K562 (cell line): ENCODE data around the gene RALGAPA2. TPM values are rescaled to one million over a fixed set of nuclear protein-coding genes. Genes with fewer than 3 reads are reported as not detected.

Experiments
- ATAC-seq: fragments of 200-7000 bp; cut with Tn5 transposase; 3 replicates; pipeline ENCODE4 v1.9.1; 2020; ENCODE audit warnings: moderate library complexity
- BruUV-seq: library from RNA; stranded (reverse); fragments of 400-500 nt; replicated peaks from 2 replicates; lab custom pipeline; 2021; lab: Mats Ljungman, UMichigan
- CTCF ChIA-PET: fragments of 300-600 bp; formaldehyde crosslinking; extraction: SDS; loops from one replicate; lab custom pipeline; 2021; ENCODE audit warnings: low intra/inter-chr PET ratio; lab: Yijun Ruan, JAX
- POLR2A ChIA-PET: fragments of 300-600, 350-650 bp; sonication (Branson Sonifier 250); formaldehyde crosslinking; extraction: SDS; loops from one replicate; lab custom pipeline; 2021; ENCODE audit warnings: antibody characterized with exemption, inconsistent platforms; lab: Yijun Ruan, JAX
- DNase-seq, 4 experiments: peaks; one replicate each; pipeline versions ENCODE4 v3.0.0 to v3.0.0-alpha.2; 2011 to 2018; ENCODE audit warnings: low spot score in 3 of 4, mixed read lengths in 3 of 4; ENCODE audit errors: extremely low read depth in 1 of 4
- FAIRE-seq: peaks from 2 replicates; lab custom pipeline; 2011; peaks lifted over from hg19 to GRCh38; lab: Jason Lieb, UNC
- H2AFZ ChIP-seq: 2 replicates; pipeline ENCODE4 v1.6.0; 2011; ENCODE audit warnings: low read depth, low read length, control low read depth, inconsistent platforms
- H3K27ac ChIP-seq: fragments of 200-600 bp; 3 replicates; pipeline ENCODE4 v1.8.0; 2011; ENCODE audit warnings: low read depth, mild to moderate bottlenecking, control low read depth, inconsistent platforms, low read length, moderate library complexity, mixed read lengths; ENCODE audit errors: extremely low read depth
- H3K27me3 ChIP-seq, 2 experiments: fragments of 300-600 bp in 1 of 2; 2 replicates in 1 of 2; 3 replicates in 1 of 2; pipeline versions ENCODE4 v1.6.0 to v1.8.0; 2011; ENCODE audit warnings: inconsistent platforms in 2 of 2, low read length in 2 of 2, mild to moderate bottlenecking in 1 of 2, mixed read lengths in 1 of 2, moderate library complexity in 1 of 2; ENCODE audit not compliant: control insufficient read depth in 2 of 2, insufficient read depth in 2 of 2
- H3K36me3 ChIP-seq: fragments of 300-600 bp; 3 replicates; pipeline ENCODE4 v1.8.0; 2011; ENCODE audit warnings: mild to moderate bottlenecking, low read length, inconsistent platforms; ENCODE audit not compliant: control insufficient read depth, insufficient read depth
- H3K4me1 ChIP-seq, 2 experiments: fragments of 200-600 bp in 1 of 2; replicated peaks in 1 of 2; 2 replicates in 1 of 2; 3 replicates in 1 of 2; pipeline versions ENCODE4 v1.5.1 to v1.8.0; 2011; ENCODE audit warnings: inconsistent platforms in 2 of 2, low read length in 2 of 2, mild to moderate bottlenecking in 1 of 2, mixed read lengths in 1 of 2, moderate library complexity in 1 of 2; ENCODE audit not compliant: control insufficient read depth in 2 of 2, insufficient read depth in 2 of 2
- H3K4me2 ChIP-seq: 2 replicates; pipeline ENCODE4 v1.6.1; 2011; ENCODE audit warnings: low read length, control low read depth, inconsistent platforms, mixed read lengths; ENCODE audit not compliant: insufficient read depth
- H3K4me3 ChIP-seq: fragments of 200-600 bp; sonication (generic), shearing (Covaris generic); 2 replicates; pipeline ENCODE4 v1.5.1; 2016; ENCODE audit warnings: control low read depth, inconsistent platforms
- H3K79me2 ChIP-seq: fragments of 200-600 bp; 3 replicates; pipeline ENCODE4 v1.8.0; 2011; ENCODE audit warnings: low read length, inconsistent platforms; ENCODE audit not compliant: control insufficient read depth, insufficient read depth
- H3K9ac ChIP-seq, 2 experiments: 2 replicates each; pipeline versions ENCODE4 v1.6.0 to v1.6.1; 2011; ENCODE audit warnings: low read depth in 2 of 2, low read length in 2 of 2, control low read depth in 1 of 2, inconsistent platforms in 1 of 2, mild to moderate bottlenecking in 1 of 2, mixed read lengths in 1 of 2; ENCODE audit not compliant: insufficient read depth in 1 of 2
- H3K9me1 ChIP-seq: one replicate; pipeline ENCODE4 v1.6.0; 2011; ENCODE audit warnings: inconsistent platforms, mild to moderate bottlenecking, low read length, moderate library complexity; ENCODE audit not compliant: control insufficient read depth, insufficient read depth
- H3K9me3 ChIP-seq: replicated peaks from 2 replicates; pipeline ENCODE4 v1.5.1; 2011; ENCODE audit warnings: low read depth, low read length, inconsistent platforms; ENCODE audit not compliant: control insufficient read depth, insufficient read depth
- H4K20me1 ChIP-seq: replicated peaks from 2 replicates; pipeline ENCODE4 v1.6.1; 2011; ENCODE audit warnings: low read length, inconsistent platforms, mixed read lengths; ENCODE audit not compliant: control insufficient read depth, insufficient read depth
- CBFB ChIP-seq: sonication (generic); formaldehyde crosslinking; IDR thresholded peaks from 2 replicates; pipeline ENCODE4 v1.4.0; 2020; ENCODE audit warnings: mild to moderate bottlenecking, missing genetic modification reagents
- MYC ChIP-seq, 2 experiments: fragments of 250-450 bp in 1 of 2; sonication (Bioruptor Pico) in 1 of 2; IDR thresholded peaks; 2 replicates each; pipeline versions ENCODE4 v1.5.1 to v1.6.1; 2012 to 2021; ENCODE audit warnings: low read depth in 2 of 2, borderline replicate concordance in 1 of 2, improper control_type of control experiment in 1 of 2, low read length in 1 of 2, mild to moderate bottlenecking in 1 of 2, moderate library complexity in 1 of 2
- SMARCE1 ChIP-seq: fragments of 450-650 bp; IDR thresholded peaks from 2 replicates; pipeline ENCODE4 v1.7.1; 2016; ENCODE audit warnings: mild to moderate bottlenecking
- SNAPC5 ChIP-seq: fragments of 250-450 bp; sonication (Bioruptor Pico); IDR thresholded peaks from 2 replicates; pipeline ENCODE4 v1.8.0; 2021; ENCODE audit warnings: moderate library complexity, mild to moderate bottlenecking, inconsistent platforms
- STAG1 ChIP-seq: sonication (generic); formaldehyde crosslinking; IDR thresholded peaks from 2 replicates; pipeline ENCODE4 v1.5.0; 2020; ENCODE audit warnings: missing genetic modification reagents, borderline replicate concordance
- THAP7 ChIP-seq: fragments of 250-450 bp; sonication (Bioruptor Pico); IDR thresholded peaks from 2 replicates; pipeline ENCODE4 v1.5.0; 2021
- THRA ChIP-seq: fragments of 450-650 bp; IDR thresholded peaks from 2 replicates; pipeline ENCODE4 v1.6.1; 2017; ENCODE audit warnings: mild to moderate bottlenecking, moderate library complexity
- ZBTB12 ChIP-seq: fragments of 250-450 bp; sonication (Bioruptor Pico); IDR thresholded peaks from 2 replicates; pipeline ENCODE4 v1.4.0; 2020
- ZBTB2 ChIP-seq: fragments of 450-650 bp; IDR thresholded peaks from 2 replicates; pipeline ENCODE4 v1.6.1; 2016; ENCODE audit warnings: antibody characterized with exemption
- ZKSCAN1 ChIP-seq: fragments of 150-350 bp; IDR thresholded peaks from 2 replicates; pipeline ENCODE4 v1.6.1; 2016; ENCODE audit warnings: low read depth, low read length
- ZNF76 ChIP-seq: fragments of 250-450 bp; sonication (Bioruptor Pico); IDR thresholded peaks from 2 replicates; pipeline ENCODE4 v1.4.0; 2020; ENCODE audit warnings: mild to moderate bottlenecking, moderate library complexity, borderline replicate concordance
- WGBS: fragments of 100-300 bp; shearing (Covaris generic); methylation state at CpG from one replicate; pipeline ENCODE4 v1.1.6; 2016; ENCODE audit warnings: low coverage, mixed read lengths; ENCODE audit not compliant: insufficient coverage; ENCODE audit errors: missing lambda C conversion rate; 5-methylcytosine and 5-hydroxymethylcytosine counted together
- in situ Hi-C: fragments of 300-500 bp; cut with MboI; formaldehyde crosslinking; loops from 4 replicates; pipeline ENCODE4 v1.15.0; 2018; ENCODE audit warnings: inconsistent platforms, mixed read lengths
- intact Hi-C: fragments of 100-400 bp; cut with micrococcal nuclease; formaldehyde crosslinking; loops from 2 replicates; pipeline ENCODE4 v1.14.2; 2022
- polyA plus RNA-seq, 8 experiments: library from polyadenylated mRNA; depleted of rRNA in 4 of 8; stranded (reverse) in 5 of 8; unstranded in 3 of 8; fragments of >200 nt; fragmentation: Nextera tagmentation in 2 of 8; fragmentation: Illumina TruSeq in 1 of 8; extraction: Ambion mirVana in 2 of 8; extraction: Trizol in 1 of 8; gene quantifications; 2 replicates each; pipeline versions ENCODE4 v1.2.1 to v1.2.3, GENCODE V29; 2011 to 2014; ENCODE audit warnings: inconsistent platforms in 1 of 8, missing spikeins in 1 of 8
- total RNA-seq, 7 experiments: library from RNA; depleted of rRNA in 6 of 7; stranded (reverse); fragments of >200 nt in 6 of 7; fragmentation: Illumina TruSeq in 2 of 7; extraction: Trizol in 2 of 7; gene quantifications; 2 replicates each; pipeline versions ENCODE4 v1.2.1 to v1.2.3, GENCODE V29; 2011 to 2021; ENCODE audit warnings: low replicate concordance in 1 of 7

Gene RALGAPA2
- total and polyA plus RNA-seq, 9 of the 15 experiments (the other 6 are each of a cell fraction or from before 2014, with no cell fraction given) = 0.35 to 2.7 (median 1.4) TPM

GRCh38 chr20:20621195-20621594, 91.2 kb downstream of the RALGAPA2 start:
- Histone ChIP-seq H3K27me3 (no peaks in the 10 kb centered on the region), H3K4me2 (no peak overlapping the region), H3K79me2 (no peaks in the 10 kb centered on the region), H4K20me1 (no peaks in the 10 kb centered on the region), H2AFZ (no peak overlapping the region), H3K4me3 (no peak overlapping the region), H3K4me1 (no peaks in the 10 kb centered on the region), H3K9me3 (no peaks in the 10 kb centered on the region), H3K9me1 (no peaks in the 10 kb centered on the region), H3K27ac (no peak overlapping the region), H3K36me3 (no peaks in the 10 kb centered on the region), H3K9ac (no peak overlapping the region)
- TF ChIP-seq ZNF76 (CRISPR knock-in tag) (no peak), CBFB (CRISPR knock-in tag) (no peak)
- intact Hi-C loops = no loop called here
- in situ Hi-C loops = no loop called here
- no TSS peak for BruUV-seq
- ChIA-PET POLR2A (interaction anchor here (0.6 kb wide), 1 partner anchor 27 kb away, joined by 4 read pairs; no protein-coding TSS in a partner anchor), CTCF (interaction anchor here (0.7 kb wide), 1 partner anchor 16 kb away, joined by 3 read pairs; no protein-coding TSS in a partner anchor)
- no peak for ATAC-seq
- no peak for DNase-seq
- 0% methylated on average over 1 of the region's 1 CpG for WGBS
- FAIRE-seq = no peak

- CTCF ChIA-PET = no interaction called here
- FAIRE-seq (no peak), ATAC-seq (no peak), DNase-seq (no peak)
- no peaks in the 10 kb centered on the region for H3K36me3 ChIP-seq
- H3K4me2 ChIP-seq = no peak overlapping the region
- H2AFZ ChIP-seq = no peak overlapping the region
- no peaks in the 10 kb centered on the region for H3K9me1 ChIP-seq
- no peaks in the 10 kb centered on the region; a peak in 1 of 5 replicates for H3K4me1 ChIP-seq
- no peaks in the 10 kb centered on the region for H4K20me1 ChIP-seq
- no peaks in the 10 kb centered on the region for H3K79me2 ChIP-seq
- BruUV-seq = no TSS peak
- no peak overlapping the region for H3K4me3 ChIP-seq
- in situ Hi-C loops (no loop called here), intact Hi-C loops (no loop called here)
- no peaks in the 10 kb centered on the region for H3K9me3 ChIP-seq
- H3K9ac ChIP-seq = no peak overlapping the region
- POLR2A ChIA-PET = no interaction called here
- H3K27ac ChIP-seq = no peak overlapping the region
- 6% methylated on average over 3 of the region's 3 CpGs for WGBS
- H3K27me3 ChIP-seq = peaks cover 0 to 3% of the 10 kb centered on the region in 2 experiments; a peak in 1 of 5 replicates
- TF ChIP-seq THAP7 (no peak), STAG1 (no peak), ZBTB12 (CRISPR knock-in tag) (no peak), THRA (no peak), ZBTB2 (no peak), ZKSCAN1 (no peak), SNAPC5 (no peak), MYC (IDR thresholded peaks at IDR 0.05; ENCODE audit: low read depth, low read length) (no peak), MYC (CRISPR knock-in tag; IDR thresholded peaks at IDR 0.05; ENCODE audit: borderline replicate concordance, low read depth) (no peak), SMARCE1 (no peak)
Observed at GRCh38 chr20:20614391-20614790, 98.1 kb downstream of the RALGAPA2 start.
